ENCODE data around the gene VSIG10L2. TPM values are rescaled to one million over a fixed set of nuclear protein-coding genes. Genes with fewer than 3 reads are reported as not detected.

Gene VSIG10L2
- total RNA-seq, 1 experiment from 2014 or later, result not detected

DNA sequence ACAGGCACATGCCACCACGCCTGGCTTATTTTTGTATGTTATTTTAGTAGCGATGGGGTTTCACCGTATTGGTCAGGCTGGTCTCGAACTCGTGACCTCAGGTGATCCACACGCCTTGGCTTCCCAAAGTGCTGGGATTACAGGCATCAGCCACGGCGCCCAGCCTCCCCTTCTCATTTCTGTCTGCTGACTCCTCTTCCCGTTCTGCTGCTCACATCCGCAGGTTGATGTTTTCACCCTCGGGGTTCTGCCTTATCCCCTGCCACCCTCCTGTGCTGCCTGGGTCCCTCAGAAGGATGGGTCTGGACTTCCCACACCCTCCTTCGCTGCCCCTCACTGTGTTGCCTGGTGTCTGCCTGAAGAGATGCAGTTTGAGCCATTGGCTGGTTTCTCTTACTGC lies 19.2 kb upstream of the VSIG10L2 start:
- no peak overlapping the region for H3K4me2 ChIP-seq (ENCODE audit: low read length)
- no peaks in the 10 kb centered on the region for H3K9me2 ChIP-seq (ENCODE audit: insufficient read depth)
- H3K27ac ChIP-seq (ENCODE audit: low read depth, low read length), result no peak overlapping the region
- no peak overlapping the region for H2AFZ ChIP-seq (ENCODE audit: low read depth, low read length, poor library complexity, severe bottlenecking)
- POLR2A ChIA-PET, result no interaction called here
- no peaks in the 10 kb centered on the region for H4K20me1 ChIP-seq (ENCODE audit: insufficient read depth)
- no peak overlapping the region for H3K9ac ChIP-seq (ENCODE audit: low read length)
- no TSS peak for BruUV-seq (replicated peaks)
- intact Hi-C loops (cut with micrococcal nuclease), result no loop called here
- H3K9me3 ChIP-seq (ENCODE audit: control insufficient read depth in 1 of 2, insufficient read depth in 1 of 2, low read depth in 1 of 2, low read length in 2 of 2), result no peaks in the 10 kb centered on the region
- TF ChIP-seq EZH2 (IDR thresholded peaks at IDR 0.05) (no peak), YY1 (IDR thresholded peaks at IDR 0.05; ENCODE audit: extremely low read depth, insufficient replicate concordance, low read depth, low read length) (no peak), FOSL1 (IDR thresholded peaks at IDR 0.05; ENCODE audit: low read depth) (no peak), SRF (IDR thresholded peaks at IDR 0.05; ENCODE audit: low read depth) (no peak), POLR2AphosphoS5 (IDR thresholded peaks at IDR 0.05; ENCODE audit: low read depth, low read length) (no peak), EGR1 (IDR thresholded peaks at IDR 0.05; ENCODE audit: low read depth) (no peak), CEBPB (IDR thresholded peaks at IDR 0.05; ENCODE audit: low read depth) (no peak), ZBTB33 (IDR thresholded peaks at IDR 0.05; ENCODE audit: extremely low read depth, insufficient replicate concordance, low read length) (no peak), POLR2A (IDR thresholded peaks at IDR 0.05; ENCODE audit: borderline replicate concordance, extremely low read depth, insufficient read depth, insufficient read length) (no peak), ATF3 (IDR thresholded peaks at IDR 0.05) (no peak), TCF7L2 (IDR thresholded peaks at IDR 0.05; ENCODE audit: borderline replicate concordance, extremely low read depth, insufficient read depth, insufficient read length) (no peak), ZNF274 (IDR thresholded peaks at IDR 0.05; ENCODE audit: low read depth, low read length) (no peak), JUND (IDR thresholded peaks at IDR 0.05) (no peak), SP1 (IDR thresholded peaks at IDR 0.05; ENCODE audit: low read depth) (no peak), RAD21 (IDR thresholded peaks at IDR 0.05; ENCODE audit: low read depth) (no peak), ELF1 (IDR thresholded peaks at IDR 0.05; ENCODE audit: borderline replicate concordance, low read depth) (no peak), SIN3A (IDR thresholded peaks at IDR 0.05; ENCODE audit: low read depth) (no peak)
- RAD21 ChIA-PET (ENCODE audit: low non-redundant PET in 1 of 2, low total read pairs in 2 of 2, uncharacterized antibody in 2 of 2, unreplicated experiment in 2 of 2), result no interaction called here
- 0 out of 2 replicates have a peak, but pooled peaks cover 2% of the 10 kb centered on the region for H3K27me3 ChIP-seq (ENCODE audit: insufficient read depth, low read length)
- CTCF ChIA-PET, result no interaction called here
- no peaks in the 10 kb centered on the region for H3K4me1 ChIP-seq (ENCODE audit: control insufficient read depth in 1 of 2, insufficient read depth in 2 of 2, low read length in 2 of 2)
- no peak overlapping the region for H3K4me3 ChIP-seq (replicated peaks in 1 of 2; ENCODE audit: low read depth in 1 of 2, low read length in 2 of 2)
- no peak for ATAC-seq
- no peaks in the 10 kb centered on the region for H3K36me3 ChIP-seq (ENCODE audit: control insufficient read depth in 1 of 2, insufficient read depth in 2 of 2, low read length in 2 of 2)
- DNase-seq (ENCODE audit: low read depth, low spot score), result no peak
- H3K79me2 ChIP-seq (ENCODE audit: insufficient read depth, low read length), result no peaks in the 10 kb centered on the region
